NB4 (cell line): Measurements from ENCODE around the gene IL17C.

Source experiments
- MYC ChIP-seq: IDR thresholded peaks from 2 replicates; pipeline ENCODE4 v1.6.1; 2011; ENCODE audit warnings: low read depth, low read length
- POLR2A ChIP-seq: IDR thresholded peaks from 2 replicates; pipeline ENCODE4 v1.6.1; 2011; ENCODE audit warnings: mild to moderate bottlenecking; ENCODE audit not compliant: insufficient read length; ENCODE audit errors: extremely low read depth
- TF ChIP-seq, protein P1 (sequence below): IDR thresholded peaks from one replicate; pipeline ENCODE4 v1.5.1; 2012; ENCODE audit warnings: low read depth, low read length
- TF ChIP-seq, protein P2 (sequence below): IDR thresholded peaks from 2 replicates; pipeline ENCODE4 v1.6.1; 2011; ENCODE audit warnings: low read depth, low read length

DNA sequence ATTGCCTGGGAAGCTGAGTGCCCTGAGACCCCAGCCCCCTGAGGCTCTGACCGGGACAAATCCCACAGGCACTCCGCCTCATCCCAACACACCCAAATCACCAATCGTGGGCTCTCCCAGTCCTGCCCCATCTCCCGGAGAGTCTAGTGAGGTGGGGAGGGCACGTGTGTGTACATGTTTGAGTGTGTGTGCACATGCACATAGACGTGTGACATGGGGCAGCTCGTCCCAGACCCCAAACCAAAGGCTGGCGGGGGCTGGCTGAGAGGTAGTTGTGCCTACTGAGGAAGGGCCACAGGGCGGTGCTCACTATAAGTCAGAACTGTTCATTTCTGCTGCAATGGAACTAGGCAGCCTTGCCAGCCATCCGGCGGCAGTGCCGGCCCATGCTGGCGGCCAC is 39.3 kb downstream of the IL17C start:
- TF ChIP-seq, protein P1, sequence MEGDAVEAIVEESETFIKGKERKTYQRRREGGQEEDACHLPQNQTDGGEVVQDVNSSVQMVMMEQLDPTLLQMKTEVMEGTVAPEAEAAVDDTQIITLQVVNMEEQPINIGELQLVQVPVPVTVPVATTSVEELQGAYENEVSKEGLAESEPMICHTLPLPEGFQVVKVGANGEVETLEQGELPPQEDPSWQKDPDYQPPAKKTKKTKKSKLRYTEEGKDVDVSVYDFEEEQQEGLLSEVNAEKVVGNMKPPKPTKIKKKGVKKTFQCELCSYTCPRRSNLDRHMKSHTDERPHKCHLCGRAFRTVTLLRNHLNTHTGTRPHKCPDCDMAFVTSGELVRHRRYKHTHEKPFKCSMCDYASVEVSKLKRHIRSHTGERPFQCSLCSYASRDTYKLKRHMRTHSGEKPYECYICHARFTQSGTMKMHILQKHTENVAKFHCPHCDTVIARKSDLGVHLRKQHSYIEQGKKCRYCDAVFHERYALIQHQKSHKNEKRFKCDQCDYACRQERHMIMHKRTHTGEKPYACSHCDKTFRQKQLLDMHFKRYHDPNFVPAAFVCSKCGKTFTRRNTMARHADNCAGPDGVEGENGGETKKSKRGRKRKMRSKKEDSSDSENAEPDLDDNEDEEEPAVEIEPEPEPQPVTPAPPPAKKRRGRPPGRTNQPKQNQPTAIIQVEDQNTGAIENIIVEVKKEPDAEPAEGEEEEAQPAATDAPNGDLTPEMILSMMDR: no peak
- TF ChIP-seq, protein P2, sequence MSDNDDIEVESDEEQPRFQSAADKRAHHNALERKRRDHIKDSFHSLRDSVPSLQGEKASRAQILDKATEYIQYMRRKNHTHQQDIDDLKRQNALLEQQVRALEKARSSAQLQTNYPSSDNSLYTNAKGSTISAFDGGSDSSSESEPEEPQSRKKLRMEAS: no peak
- no peak for TF ChIP-seq POLR2A
- no peak for TF ChIP-seq MYC
